NT2/D1 (cell line): ENCODE results near the gene PLSCR3.

Experiments used
- SUZ12 ChIP-seq: IDR thresholded peaks from 2 replicates; pipeline ENCODE4 v1.6.1; 2011; ENCODE audit not compliant: insufficient read length, insufficient read depth; ENCODE audit errors: extremely low read depth
- YY1 ChIP-seq: IDR thresholded peaks from 2 replicates; pipeline ENCODE4 v1.6.1; 2011; ENCODE audit not compliant: insufficient read length, insufficient read depth

GRCh38 chr17:7440834-7441195, 46.5 kb upstream of the PLSCR3 start:
- TF ChIP-seq YY1 (no peak), SUZ12 (no peak)
